Mucosa of descending colon (tissue), 3 donors: ENCODE data around the gene SLC2A13. TPM values are rescaled to one million over a fixed set of nuclear protein-coding genes. Genes with fewer than 3 reads are reported as not detected.
"Not testable (repeated sequence)": the region's sequence is repeated elsewhere in the genome, so short reads cannot be mapped to it uniquely, and the experiment has no call there.

Source experiments
- ATAC-seq: fragments of 200-7000 bp; cut with Tn5 transposase; one replicate; pipeline ENCODE4 v1.9.1; 2020; ENCODE audit warnings: mild to moderate bottlenecking, moderate library complexity
- DNase-seq, 3 donors: peaks; one replicate each; pipeline ENCODE4 v3.0.0-alpha.2; 2020
- H3K36me3 ChIP-seq: fragments of 200-600 bp; one replicate; pipeline ENCODE4 v1.8.0; 2021; ENCODE audit warnings: low read depth, mild to moderate bottlenecking
- H3K4me1 ChIP-seq: fragments of 200-600 bp; one replicate; pipeline ENCODE4 v1.8.0; 2021; ENCODE audit warnings: low read depth, mild to moderate bottlenecking
- H3K4me3 ChIP-seq: fragments of 200-600 bp; one replicate; pipeline ENCODE4 v1.8.0; 2021; ENCODE audit warnings: mild to moderate bottlenecking
- H3K9me3 ChIP-seq: fragments of 200-600 bp; one replicate; pipeline ENCODE4 v1.8.0; 2021; ENCODE audit warnings: mild to moderate bottlenecking
- intact Hi-C, 2 donors: fragments of 100-400 bp; cut with DNase I in 1 of 2; cut with micrococcal nuclease in 1 of 2; formaldehyde crosslinking; loops; one replicate each; pipeline versions ENCODE4 v1.11.0 to v1.11.1; 2022; cut with DNase I, micrococcal nuclease
- total RNA-seq, 3 donors: library from RNA; stranded (reverse); fragmentation: NEBNext Ultra II Directional in 2 of 3; extraction: Animal tissue kit (Norgen Biotek cat#: 25700) in 2 of 3; gene quantifications; one replicate each; pipeline versions ENCODE4 v1.2.1 to v1.2.4, GENCODE V29; 2021 to 2023
- TF ChIP-seq, protein P1 (sequence below): fragments of 200-600 bp; IDR thresholded peaks from one replicate; pipeline ENCODE4 v1.8.0; 2022; ENCODE audit warnings: antibody characterized with exemption, mild to moderate bottlenecking
- donor health status: DM: no; HTN: no; CAD: no; lungs with moderate emphysema.
- donor health status: DM: no; HTN: no; CAD: no.
- donor health status: DM: no; HTN: yes; CAD: no.

Gene SLC2A13
- total RNA-seq, 3 donors from 2014 or later, result 25.0 to 41.8 (median 34.1) TPM

DNA sequence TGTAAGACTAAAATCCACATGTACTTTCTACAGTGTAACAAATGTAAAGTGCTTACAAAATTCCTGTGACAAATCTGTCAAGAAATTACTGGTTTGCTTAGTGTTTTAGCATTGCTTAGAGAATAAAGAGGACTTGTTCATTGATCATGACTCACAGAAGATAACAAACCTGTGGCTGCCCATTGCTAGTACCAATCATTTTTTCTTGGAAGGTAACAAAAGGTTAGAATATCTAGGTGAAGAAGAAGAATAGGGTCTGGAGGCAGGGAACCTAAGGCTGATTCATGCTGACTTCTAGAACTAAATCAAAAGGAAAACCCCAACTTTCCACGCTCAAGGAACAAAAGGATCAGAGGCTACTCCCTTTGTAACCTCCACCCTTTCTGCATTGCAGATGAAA lies 253.5 kb downstream of the SLC2A13 start:
- TF ChIP-seq, protein P1, sequence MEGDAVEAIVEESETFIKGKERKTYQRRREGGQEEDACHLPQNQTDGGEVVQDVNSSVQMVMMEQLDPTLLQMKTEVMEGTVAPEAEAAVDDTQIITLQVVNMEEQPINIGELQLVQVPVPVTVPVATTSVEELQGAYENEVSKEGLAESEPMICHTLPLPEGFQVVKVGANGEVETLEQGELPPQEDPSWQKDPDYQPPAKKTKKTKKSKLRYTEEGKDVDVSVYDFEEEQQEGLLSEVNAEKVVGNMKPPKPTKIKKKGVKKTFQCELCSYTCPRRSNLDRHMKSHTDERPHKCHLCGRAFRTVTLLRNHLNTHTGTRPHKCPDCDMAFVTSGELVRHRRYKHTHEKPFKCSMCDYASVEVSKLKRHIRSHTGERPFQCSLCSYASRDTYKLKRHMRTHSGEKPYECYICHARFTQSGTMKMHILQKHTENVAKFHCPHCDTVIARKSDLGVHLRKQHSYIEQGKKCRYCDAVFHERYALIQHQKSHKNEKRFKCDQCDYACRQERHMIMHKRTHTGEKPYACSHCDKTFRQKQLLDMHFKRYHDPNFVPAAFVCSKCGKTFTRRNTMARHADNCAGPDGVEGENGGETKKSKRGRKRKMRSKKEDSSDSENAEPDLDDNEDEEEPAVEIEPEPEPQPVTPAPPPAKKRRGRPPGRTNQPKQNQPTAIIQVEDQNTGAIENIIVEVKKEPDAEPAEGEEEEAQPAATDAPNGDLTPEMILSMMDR, result no peak

DNA sequence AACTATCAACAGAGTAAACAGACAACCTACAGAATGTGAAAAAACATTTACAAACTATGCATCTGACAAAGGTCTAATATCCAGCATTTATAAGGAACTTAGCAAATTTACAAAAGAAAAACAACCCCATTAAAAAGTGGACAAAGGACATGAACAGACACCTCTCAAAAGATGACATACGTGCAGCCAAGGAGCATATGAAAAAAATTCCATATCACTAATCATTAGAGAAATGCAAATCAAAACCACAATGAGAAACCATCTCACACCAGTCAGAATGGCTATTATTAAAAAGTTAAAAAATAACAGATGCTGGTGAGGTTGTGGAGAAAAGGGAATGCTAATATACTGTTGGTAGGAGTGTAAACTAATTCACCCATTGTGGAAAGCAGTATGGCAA lies 257.7 kb downstream of the SLC2A13 start:
- H3K36me3 ChIP-seq, DNase-seq, ATAC-seq, intact Hi-C loops, H3K9me3 ChIP-seq, H3K4me1 ChIP-seq, H3K4me3 ChIP-seq: not testable (repeated sequence)

More for the DNA sequence above, 253.5 kb downstream of the SLC2A13 start:
- H3K9me3 ChIP-seq, result no peaks in the 10 kb centered on the region
- no peaks in the 10 kb centered on the region for H3K36me3 ChIP-seq
- intact Hi-C loops, result no loop called here
- DNase-seq (no peak), ATAC-seq (no peak)
- H3K4me1 ChIP-seq, result no peaks in the 10 kb centered on the region
- no peak overlapping the region for H3K4me3 ChIP-seq

DNA sequence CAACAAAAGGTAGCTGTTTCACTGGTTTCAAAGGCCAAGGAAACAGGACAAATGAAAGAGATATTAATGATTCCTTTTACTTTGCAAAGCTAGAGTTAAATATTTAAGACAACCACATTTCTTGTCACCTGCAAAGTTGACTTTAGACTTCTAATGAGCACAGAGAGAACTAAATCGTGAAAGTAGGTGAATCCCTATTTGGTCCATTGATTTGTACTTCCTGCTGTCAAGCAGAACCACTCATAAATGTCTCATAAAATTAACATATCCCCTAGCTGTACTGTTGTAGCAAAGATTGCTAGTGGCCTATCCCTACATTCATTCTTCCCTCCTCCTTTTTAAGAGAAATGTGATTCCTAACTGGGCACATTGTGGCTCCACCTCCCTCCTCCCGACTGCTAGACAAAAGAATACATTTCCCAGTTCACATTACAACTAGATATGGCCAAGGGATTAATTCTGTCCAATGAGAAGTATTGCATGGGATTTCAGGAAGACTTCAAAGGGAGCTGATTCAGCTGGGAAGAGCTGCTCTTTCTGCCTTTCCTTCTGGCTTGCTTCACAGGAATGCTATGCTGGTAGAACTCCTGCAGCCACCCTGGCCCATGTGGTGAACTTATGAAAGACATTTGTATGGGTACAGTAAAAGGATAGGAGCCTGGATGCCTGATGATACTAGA lies 258.8 kb downstream of the SLC2A13 start:
- no peak for ATAC-seq

DNA sequence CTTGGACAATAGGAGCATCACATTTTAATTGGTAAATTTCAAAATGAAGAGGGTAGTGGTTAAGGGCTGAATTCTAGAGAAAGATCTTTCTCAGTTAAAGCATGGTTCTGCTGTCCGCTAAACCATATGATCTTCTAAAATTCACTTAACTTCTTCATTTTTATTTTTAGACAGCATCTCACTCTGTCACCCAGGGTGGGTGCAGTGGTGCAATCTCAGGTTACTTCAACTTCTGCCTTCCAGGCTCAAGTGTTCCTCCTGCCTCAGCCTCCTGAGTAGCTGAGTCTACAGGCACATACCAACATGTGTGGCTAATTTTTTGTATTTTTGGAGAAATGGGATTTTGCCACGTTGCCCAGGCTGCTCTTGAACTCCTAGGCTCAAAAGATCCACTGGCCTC lies 259.6 kb downstream of the SLC2A13 start:
- DNase-seq, result no peak
- no peak for ATAC-seq
- no peak overlapping the region for H3K4me3 ChIP-seq
- H3K4me1 ChIP-seq, result no peaks in the 10 kb centered on the region
- intact Hi-C loops, result no loop called here
- TF ChIP-seq, protein P1, result no peak
- no peaks in the 10 kb centered on the region for H3K9me3 ChIP-seq
- H3K36me3 ChIP-seq, result no peaks in the 10 kb centered on the region

More for the DNA sequence above, 258.8 kb downstream of the SLC2A13 start:
- H3K9me3 ChIP-seq, result no peaks in the 10 kb centered on the region
- no peak overlapping the region for H3K4me3 ChIP-seq
- TF ChIP-seq, protein P1, result no peak
- DNase-seq, result no peak
- H3K36me3 ChIP-seq, result no peaks in the 10 kb centered on the region
- H3K4me1 ChIP-seq, result no peaks in the 10 kb centered on the region
- intact Hi-C loops, result no loop called here

DNA sequence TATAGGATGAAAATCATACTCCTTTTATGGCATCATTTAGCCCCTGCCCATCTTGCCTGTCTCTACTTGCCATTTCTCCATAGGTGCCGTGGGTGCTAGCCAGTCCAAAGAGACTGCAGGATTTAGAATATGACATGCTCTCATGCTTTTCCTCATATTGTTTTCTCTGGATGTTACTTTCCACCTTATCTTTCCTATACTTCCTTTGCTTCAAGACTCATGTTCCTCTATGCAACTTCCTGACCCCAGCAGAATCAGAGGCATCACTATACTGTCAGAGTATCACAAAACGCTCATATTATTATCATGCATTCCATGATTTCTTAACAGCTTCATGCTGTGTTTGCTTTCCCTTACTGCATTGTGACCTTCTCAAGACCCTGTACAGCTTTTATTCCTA lies 265.5 kb downstream of the SLC2A13 start:
- Histone ChIP-seq H3K4me3 (no peak overlapping the region), H3K9me3 (no peaks in the 10 kb centered on the region), H3K36me3 (no peaks in the 10 kb centered on the region), H3K4me1 (no peaks in the 10 kb centered on the region)
- no peak for DNase-seq
- no peak for ATAC-seq
- TF ChIP-seq, protein P1, result no peak
- intact Hi-C loops, result no loop called here

DNA sequence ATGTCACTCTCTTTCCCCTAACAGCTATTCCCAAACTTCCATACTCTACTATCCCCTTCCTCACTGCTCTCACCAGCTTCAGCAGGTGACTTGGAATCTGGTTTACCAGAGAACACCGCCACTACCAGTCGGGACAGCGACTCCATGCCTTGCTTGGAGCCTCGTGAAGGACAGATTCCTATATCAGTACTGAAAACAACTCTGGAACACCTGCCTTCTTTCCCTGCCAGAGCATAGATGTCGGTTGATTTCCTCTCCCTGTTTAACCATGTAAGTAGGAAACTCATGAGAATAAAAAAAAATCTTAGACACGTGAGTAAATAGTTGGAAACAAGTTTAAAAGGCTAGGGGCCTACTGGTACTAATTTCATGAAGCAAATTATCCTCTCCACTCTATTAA lies 266.8 kb downstream of the SLC2A13 start:
- H3K9me3 ChIP-seq, result no peaks in the 10 kb centered on the region
- H3K36me3 ChIP-seq, result no peaks in the 10 kb centered on the region
- DNase-seq, result no peak
- ATAC-seq, result no peak
- H3K4me1 ChIP-seq, result no peaks in the 10 kb centered on the region
- intact Hi-C loops, result no loop called here
- TF ChIP-seq, protein P1, result no peak
- no peak overlapping the region for H3K4me3 ChIP-seq
